Limb (tissue), 2 donors: ENCODE results near the gene AKR1C1.
"Not testable (repeated sequence)": the region's sequence is repeated elsewhere in the genome, so short reads cannot be mapped to it uniquely, and the experiment has no call there.

Experiments used
- DNase-seq, 2 donors: peaks; one replicate each; pipeline ENCODE4 v3.0.0-alpha.2; 2016; ENCODE audit errors: extremely low spot score in 2 of 2

The AKR1C1 gene

DNA sequence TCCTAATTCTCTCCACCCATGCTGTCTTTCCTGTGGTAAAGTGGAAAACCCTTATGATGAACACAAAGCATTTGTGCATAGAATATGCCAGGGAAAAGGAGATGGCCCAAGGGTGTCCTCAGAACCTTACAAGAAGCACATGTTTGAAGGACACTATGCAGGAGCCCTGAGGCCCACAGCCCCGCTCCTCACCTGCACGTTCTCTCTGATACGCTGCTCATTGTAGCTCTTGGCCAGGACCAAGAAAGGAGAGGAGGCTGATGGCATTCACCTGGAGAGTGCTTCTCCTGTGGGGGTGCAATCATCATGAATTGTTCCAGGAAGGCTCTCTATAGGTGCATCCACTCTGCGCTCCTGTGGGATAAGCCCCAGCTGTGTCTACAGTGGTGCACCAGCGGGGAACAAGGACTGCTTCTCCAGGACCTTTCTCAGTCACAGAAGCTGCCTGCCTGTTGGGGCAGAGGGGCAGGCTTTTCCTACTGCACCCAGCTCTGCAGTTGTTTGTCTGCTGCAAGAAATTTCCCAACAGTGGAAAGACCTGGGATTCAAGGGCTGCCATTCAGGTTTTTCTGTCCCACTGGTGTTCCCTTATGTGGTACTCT, 20.5 kb downstream of the AKR1C1 start:
- DNase-seq = no peak

DNA sequence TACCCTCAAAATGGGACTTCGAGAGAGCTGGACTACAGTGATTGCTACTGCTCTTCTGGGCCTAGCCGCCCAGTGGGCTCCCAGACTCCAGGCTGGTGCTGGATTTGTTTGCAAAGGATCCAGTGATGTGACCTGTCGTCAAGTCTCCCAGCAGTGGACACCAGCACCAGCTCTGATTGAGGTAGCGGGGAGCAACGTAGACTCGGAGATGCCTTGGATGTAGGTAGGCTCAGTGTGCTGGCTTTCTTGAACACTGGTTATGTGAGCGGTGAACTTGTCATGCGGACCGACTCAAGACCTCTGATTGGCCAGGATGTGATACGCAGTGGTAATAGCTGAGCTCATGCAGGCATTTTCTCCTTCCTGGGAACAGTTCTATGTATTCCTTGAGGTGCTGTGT, 21.0 kb downstream of the AKR1C1 start:
- DNase-seq = no peak

DNA sequence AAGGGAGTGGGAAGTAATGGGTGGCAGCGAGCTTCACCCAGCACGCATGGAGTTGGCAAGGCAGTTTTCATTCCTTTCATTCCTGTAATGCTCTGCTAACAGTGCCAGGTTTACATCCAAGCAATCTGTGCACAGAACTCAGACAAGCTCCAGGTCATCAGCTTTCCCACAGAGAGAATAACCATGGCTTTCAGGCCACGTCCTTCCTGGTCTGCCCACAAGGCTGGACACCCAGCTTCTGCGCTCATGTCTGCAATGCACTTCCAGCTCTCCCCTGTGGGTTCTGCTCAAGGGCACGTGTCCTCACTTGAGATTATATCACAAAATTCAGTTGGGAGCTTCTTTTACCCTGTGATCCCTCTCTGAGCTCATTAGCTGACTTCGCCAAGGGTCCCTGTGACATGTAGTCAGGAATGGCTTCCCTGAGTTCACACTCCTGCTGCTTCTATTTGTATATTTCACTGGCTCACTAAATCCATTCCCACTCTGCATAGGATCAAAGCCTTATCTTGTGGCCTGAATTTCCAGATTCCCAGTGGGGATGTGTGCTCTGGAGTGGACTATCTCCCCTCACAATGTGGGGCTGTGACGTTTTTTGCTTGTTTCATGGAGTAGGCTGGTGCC, 21.9 kb downstream of the AKR1C1 start:
- DNase-seq = no peak

DNA sequence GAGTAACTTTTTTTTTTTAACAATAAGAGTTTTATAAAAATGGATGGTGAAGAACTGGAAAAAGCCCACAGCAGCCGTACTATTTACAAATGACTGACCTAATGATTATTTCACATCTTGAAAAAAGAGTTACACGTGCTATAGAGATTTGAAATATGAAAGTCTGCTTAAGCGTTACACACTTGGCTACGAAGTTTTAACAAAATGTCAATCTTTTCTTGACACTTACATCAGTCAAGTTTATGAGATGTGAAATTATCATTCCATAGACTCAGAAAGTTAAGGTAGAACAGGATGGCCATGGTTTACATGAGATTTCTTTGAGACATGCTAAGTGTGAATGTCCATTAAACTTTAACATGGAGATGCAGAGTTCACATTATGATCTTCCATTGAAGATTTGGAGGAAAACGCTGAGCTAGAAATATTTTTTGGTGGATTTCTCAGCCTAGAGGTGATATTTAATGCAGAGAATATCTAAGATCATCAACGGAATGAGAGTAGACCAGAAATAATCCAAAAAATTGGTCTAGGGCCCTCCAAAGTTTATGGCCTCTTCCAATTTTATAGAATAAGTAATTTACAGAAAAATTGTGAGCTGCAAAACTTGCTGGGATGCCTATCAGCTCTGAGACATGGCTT, 24.9 kb downstream of the AKR1C1 start:
- not testable (repeated sequence) for DNase-seq

DNA sequence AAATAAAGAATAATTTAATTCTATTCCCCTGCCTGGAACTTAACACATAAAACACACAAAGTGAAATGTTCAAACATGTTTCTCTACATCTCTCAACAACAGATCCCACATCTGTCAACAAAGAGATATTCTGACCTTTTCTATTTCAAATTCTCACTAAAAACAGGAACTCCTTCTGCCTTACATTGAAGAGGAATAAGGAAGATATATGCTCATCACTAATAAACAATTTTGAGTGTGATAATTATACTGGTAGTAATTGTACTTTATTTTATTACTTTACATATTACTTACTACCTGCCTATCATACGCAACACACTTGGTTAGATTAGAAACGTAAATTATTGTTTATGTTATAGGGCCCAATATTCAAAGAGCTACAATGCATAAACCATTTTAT, 27.0 kb downstream of the AKR1C1 start:
- DNase-seq = no peak

DNA sequence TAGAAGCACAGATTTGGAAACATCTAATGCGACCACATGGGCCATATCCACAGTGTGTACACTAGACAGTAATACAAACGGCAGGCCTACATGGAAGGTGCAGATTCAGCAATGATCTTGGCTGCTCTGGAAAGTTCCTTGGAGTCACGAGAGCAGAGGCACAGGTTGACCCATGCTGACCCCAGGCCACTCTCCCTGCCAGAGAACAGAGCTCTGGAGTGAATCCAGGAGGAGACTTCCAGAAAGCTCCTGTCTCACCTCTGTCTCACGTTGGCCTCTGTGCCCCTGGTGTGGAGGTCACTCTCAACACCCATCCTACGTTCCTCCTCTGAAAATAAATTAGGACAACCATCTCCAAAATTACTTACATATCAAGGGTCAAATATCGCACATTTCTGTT, 28.2 kb downstream of the AKR1C1 start:
- not testable (repeated sequence) for DNase-seq

DNA sequence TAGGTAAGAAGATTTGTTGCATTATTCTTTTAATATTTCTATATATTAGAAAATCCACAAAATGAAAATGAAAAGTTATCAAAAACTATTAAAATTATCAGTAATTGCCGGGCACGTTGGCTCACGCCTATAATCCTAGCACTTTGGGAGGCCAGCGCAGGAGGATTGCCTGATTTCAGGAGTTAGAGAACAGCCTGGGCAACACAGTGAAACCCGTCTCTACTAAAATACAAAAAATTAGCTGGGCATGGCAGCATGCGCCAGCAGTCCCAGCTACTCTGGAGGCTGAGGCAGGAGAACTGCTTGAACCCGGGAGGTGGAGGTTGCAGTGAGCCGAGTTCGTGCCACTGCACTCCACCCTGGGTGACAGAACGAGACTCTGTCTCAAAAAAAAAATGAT, 29.3 kb downstream of the AKR1C1 start:
- not testable (repeated sequence) for DNase-seq

DNA sequence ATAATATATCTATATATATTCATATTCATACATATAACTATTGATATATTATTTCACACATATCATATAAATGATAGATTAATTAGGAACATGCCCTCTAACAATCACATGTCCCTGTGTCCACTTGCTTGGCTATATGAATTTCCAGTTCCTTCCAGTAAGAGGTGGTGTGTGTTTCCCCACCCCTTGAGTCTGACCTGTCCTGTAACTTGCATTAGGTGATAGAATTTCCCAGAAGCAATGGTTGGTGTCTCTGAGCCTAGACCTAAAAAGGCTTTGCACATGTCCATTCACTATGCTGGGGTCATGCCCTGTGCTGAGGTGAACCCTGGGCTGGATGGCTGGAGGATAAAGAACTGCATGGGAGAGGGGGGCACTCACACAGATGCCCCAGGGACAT, 31.0 kb downstream of the AKR1C1 start:
- not testable (repeated sequence) for DNase-seq

DNA sequence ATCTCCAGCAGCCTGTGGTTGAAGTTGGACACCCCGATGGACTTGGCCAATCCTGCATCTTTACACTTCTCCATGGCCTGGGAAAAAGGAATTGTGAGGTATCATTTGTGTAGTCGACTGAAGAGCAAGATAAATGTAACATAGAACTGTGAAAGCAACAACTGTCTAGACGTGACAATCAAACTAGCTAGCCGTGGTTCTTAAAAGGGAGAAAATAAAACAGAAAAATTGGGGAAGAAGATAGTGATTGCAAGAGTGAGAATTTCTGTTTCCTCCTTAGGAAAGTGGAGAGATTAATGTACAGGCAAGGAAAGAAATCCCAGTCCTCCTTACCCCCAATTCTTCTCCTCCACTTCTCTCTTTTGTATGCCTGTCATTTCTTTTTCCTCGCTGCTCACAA, 35.5 kb downstream of the AKR1C1 start:
- no peak for DNase-seq

DNA sequence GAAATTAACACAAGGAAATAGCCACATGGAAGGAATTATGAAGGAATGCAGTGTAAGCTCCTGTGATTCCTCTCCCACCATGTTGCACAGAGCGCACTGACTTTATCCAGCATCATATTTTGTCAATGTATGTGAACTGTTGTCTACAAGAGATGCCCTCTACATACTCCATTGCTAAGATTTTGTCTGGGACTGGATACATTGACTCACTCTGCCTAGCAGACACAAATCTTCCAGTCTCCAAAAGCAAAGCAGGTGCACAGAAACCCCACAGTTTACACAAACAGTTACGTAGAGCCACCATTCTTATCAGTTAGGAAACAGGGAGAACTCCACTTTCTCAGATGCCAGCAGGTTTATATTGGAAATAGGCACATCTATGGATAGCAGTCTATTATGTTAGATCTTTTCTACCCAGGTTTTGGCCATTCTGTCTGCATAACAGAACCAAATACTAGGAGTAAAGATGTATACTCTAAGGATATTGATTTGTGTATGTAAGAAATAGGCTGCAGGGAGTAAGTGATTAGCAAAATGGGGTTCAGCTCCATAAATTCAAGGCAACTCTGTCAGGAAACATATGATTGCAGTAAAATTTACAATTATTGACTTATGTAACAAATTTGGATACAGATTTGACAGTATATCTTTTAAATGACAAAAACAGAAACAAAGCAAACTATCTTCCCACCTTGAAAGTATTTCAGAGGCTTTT, 39.0 kb downstream of the AKR1C1 start:
- no peak for DNase-seq

DNA sequence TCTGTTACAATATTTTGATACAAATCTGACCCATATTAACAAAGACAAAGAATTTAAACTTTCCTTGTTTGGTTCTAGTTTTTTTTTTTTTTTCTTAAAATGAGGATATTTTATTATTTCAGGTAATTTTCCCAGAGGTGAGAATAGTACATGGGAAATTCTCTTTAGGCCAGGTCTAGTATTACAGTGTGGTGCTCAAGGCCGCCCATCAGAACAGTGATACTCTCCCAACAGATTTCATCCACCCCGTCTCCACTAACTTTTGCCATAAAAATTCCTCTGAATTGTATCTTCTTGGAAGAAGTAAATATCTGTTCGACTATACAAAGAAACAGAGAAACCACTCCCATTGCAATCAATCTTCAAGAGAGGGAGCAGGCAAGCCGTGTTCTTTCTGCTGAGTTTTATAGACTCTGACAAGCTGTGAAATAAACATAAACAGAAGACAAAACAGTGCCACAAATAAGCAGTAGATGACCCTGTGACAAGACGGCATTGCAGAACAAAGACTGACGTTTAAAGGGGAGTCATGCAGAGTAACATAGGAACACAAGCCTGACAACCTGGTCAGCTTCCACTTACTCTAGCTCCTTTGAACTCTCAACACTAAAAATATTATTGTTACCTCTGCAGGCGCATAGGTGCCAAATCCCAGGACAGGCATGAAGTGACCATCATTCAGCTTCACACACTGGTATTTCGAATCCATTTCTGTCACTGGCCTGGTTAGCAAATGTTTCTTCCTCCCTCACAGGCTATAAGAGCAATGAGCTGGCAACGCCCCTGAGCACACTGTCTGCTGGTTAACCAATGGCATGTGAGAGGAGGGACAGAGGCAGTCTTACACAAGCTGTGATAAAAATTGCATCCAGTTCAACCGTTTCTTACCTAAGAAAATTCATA, 40.2 kb downstream of the AKR1C1 start, which contains the start of gene AKR1C2:
AKR1C2 (minus strand) TSS at position 731 of the 903 bp plus-strand sequence; CDS start at position 709, 22 bp downstream.
- DNase-seq = not testable (repeated sequence)

DNA sequence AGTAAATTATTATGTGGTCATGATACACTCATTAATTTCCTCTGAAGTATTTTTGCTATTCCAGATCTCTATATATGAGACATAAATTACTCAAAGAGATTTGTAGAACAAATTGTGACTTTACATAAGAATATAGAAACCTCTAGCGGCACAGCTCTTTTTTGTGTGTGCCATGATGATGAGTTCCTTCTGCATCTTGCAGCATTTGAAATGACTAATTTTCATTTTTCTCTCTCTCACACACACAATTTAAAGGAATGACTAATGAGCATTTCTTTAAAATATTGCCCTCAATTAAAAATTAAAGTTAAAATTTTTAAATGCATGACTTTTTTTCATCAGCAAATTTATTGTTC, 40.8 kb downstream of the AKR1C1 start:
- not testable (repeated sequence) for DNase-seq

DNA sequence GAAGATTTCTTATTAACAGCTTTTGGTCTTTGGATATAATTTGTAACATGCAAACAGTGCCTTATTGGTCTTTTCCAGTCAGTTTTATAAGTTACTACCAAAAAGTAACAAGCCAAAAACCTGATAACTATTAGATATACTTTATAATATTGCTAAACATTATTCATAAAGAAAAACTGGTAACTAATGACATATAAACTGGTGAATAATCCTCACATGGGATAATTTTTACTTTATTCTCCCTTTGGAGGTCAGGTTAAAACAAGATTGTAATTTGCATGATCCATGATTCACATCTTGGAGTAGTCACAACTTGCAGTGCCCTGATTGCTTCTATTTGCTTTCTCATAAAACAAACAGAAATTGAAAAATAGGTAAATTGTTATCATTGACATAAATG, 41.3 kb downstream of the AKR1C1 start:
- DNase-seq = not testable (repeated sequence)

DNA sequence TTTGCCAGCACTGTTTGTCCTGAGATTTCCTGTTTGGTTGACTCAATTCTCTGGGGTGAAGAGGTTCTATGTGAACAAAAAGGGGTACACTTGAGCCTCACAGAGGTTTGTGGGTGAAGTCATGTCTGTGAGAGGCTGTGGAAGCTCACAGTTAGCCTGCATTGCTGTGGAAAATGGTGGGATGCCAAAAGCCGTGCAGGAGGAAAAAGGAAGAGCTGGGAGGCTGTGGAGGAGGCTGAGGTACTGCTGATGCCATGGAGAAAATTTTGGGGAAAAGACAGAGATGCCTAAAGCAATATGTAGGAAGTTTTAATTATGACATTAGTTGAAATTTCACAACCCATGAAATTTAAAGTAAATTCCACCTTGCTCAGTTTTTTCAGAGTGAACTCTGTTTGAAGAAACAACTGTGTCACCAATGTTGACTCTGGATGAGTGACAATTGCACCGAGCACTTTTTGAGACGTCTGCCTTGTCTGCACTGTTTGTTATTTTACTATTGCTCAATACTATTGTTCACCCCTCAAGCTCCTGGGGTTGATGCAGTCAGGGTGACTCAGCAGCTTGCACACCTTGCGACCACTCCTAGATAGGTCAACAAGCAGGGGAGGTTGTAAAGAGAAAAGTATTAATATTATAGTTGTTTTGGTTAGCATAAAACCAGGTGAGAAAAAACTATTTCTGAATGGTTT, 45.8 kb downstream of the AKR1C1 start:
- DNase-seq = not testable (repeated sequence)

DNA sequence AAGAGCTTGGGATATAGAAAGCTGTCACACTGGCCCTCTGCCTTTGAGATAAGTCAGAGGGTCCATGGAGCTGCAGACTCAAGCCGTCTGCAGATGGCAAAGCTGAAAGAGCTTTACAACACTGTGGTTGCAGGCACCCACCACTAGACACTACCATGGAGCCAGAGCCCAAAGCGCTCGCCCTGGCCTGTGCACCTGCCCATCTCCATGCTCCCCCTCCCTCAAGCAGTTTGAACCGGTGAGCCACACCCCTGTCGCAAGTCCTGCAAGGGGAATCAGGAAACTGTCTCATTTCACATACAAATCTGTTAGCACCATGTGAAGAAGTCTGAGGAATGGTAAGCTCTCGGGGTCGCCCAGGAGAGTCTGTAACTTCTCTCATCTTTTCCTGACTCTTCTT, 46.8 kb downstream of the AKR1C1 start:
- not testable (repeated sequence) for DNase-seq

DNA sequence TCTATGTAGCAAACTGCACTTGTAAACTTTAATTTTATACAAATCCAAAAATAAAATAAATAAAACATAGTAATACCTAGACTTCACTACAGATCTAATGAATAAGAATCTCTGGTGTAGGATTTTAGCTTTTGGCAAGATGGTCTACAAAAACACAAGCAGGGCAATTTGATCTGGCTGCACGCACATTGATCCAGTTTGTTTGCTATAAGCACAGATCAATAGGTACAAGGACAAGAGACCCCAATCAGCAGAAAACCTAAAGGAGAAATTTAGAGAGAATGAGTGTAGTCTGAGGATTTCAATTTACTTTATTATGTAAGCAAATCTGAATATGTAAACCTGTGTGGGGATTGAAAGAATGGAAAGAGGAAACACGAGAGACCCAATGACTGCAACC, 48.2 kb downstream of the AKR1C1 start:
- DNase-seq = not testable (repeated sequence)

DNA sequence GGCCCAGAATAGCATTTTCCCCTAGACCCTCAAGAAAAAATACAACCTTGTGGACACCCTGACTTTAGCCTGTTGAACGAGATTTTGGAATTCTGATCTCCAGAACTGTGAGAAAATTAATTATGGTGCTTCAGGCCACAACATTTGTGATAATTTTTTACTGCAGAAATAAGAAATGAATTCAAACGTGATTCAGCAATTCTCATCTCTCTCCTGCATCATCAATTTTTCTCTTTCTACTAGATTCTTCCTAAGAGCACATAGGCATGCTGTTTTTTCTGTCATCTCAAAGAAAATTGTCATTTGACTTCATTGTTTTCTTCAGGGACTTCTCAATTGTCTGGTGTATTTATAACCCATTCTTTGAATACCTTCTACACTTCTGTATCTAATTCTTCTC, 49.4 kb downstream of the AKR1C1 start:
- DNase-seq = no peak

DNA sequence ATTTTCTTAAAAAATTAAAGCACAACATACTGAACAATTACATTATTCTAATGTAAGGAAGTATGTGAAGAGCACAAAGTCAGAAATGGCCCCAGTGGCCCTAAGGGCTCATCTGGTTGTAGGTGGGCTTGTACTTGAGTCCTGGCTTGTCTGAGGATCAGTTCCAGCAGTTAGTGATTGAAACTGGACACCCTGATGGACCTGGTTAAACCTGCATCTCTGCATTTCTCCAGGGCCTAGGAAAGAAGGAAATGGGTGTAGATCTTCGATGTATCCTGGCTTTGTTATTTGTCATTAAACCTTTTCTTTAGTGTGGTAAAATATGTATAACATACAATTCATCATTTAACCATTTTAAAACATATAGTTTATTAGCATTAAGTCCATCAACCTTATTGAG, 50.2 kb downstream of the AKR1C1 start:
- no peak for DNase-seq

DNA sequence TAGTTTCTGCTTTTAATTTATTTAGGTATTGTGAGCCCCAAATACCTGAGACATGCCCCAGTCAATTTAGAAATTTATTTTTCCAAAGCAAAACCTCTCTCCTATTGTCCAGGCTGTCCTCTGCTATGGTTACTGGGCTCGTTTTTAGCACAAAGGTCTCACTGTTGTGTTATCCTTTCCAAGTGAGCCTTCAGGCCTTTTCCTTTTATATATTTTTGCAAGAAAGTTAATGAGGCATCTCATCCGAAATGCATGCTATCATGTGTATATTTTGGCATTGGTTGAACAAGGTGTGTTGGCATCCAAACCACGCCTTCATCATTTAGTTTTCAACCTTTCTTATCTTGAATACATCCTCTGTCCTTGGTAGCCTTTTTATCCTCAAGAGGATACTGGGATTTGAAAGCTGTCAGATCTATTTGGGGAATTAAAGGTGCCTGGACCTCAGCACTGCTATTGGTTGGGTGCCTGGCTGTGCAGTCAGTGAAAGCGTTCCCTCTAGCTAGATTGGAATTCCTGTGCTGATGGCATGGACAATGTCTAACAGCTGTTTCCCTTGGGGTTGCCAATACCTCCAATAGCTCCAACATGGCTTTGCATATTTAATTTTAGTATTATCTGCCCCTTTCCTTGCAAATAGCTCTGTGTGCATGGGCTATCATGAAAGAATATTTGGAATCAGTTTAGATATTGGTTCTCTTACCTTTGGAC, 51.1 kb downstream of the AKR1C1 start:
- not testable (repeated sequence) for DNase-seq

DNA sequence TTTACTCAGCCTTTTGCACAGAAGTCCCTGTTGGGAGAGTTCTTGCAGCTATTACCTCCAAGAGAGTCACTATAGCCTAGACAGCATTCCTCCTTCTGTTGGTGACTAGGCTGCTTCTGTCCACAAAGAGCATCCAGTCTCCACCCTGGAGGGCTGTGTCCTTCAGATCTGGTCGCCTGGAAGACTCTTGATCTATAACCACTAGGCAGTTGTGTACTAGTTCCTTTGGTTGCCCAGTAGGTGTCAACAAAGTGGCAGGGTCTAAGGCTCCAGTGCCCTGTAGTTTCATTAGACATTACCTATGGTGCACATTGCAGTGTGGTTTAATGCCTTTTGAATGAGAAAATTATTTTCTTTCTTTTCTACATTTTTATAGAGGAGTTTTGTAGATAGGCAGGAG, 51.7 kb downstream of the AKR1C1 start:
- DNase-seq = no peak
